OCI-LY7 (cell line): Measurements from ENCODE around the gene NRK.

Experiments used
- CTCF ChIP-seq: fragments of 200-600 bp; sonication (generic); conservative IDR thresholded peaks from 2 replicates; pipeline ENCODE4 v1.5.1; 2014; ENCODE audit warnings: mild to moderate bottlenecking, antibody characterized with exemption, low read length, moderate library complexity, mixed read lengths
- EZH2phosphoT487 ChIP-seq: fragments of 200-600 bp; sonication (generic); IDR thresholded peaks from 2 replicates; pipeline ENCODE4 v1.6.1; 2018; ENCODE audit warnings: low read depth, borderline replicate concordance, mild to moderate bottlenecking, mixed run types, antibody characterized with exemption, low read length, moderate library complexity, mixed read lengths

DNA sequence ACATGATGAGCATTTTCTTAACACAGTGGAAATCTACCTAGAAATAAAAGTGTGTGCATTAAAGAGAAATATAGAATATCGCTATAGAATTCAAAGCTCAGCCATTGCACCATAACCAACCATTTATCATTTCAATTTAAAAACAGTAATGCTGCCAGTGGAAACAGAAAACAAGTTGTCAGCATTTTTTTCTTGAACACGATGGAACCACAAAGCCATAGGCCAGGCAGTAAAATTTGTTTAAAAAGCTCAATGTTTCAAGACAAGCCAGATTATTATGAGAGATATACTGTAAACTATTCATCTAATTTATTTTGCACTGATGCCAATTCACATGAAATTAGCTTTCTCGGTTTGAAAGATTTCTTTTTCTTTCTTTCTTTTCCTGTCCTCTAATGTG, 46.7 kb upstream of the NRK start:
- no peak for TF ChIP-seq CTCF
- TF ChIP-seq EZH2phosphoT487 = no peak
